ENCODE results near the gene KIF26A.

The KIF26A gene

DNA sequence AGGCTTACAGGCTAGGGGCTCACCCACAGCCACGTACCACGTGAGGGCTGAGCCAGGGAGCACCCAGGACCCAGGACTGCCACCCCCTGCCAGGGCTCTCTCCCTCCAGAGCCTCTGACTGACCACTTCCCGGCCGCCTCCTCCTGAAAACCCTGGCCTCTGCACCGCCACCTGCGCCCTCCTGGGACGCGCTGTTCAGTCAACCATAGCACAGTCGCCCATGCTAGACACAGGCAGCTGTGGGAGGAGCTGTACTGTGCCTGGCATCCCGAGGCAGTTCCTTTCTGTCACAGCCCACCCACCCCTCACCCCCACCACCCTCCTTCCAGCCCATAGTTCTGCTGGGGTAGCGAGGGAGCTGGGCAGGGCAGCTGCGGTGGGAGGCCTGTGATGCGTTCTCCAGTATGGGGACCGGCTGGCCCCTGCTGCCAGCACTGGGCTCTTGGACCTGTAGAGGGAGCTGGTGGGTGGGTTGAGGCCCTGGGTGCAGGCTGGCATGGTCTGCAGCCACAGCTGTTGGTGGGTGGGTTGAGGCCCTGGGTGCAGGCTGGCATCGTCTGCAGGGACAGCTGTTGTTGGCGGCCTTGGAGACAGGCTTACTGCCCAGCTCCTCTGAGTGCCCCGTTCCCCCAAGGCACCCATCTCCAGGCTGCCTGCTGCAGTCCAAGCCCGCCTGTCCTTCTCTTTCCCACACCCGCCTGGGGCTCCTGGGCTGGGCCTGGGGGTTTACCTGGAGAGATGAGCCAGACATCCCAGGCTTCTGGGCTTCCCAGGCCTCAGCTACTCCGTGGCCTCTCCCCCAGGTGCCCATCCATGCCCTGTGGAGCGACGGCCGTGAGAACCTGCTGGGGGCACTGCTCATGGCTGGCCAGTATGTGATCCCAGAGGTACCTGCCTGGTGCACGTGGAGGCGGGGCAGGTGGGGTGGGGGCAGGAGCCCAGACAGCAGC lies 41.4 kb upstream of the KIF26A start:
- Histone ChIP-seq H3K27ac (ENCODE audit: low read depth, low read length) (no peak overlapping the region), H3K4me3 (ENCODE audit: low read length) (no peak overlapping the region), H3K36me3 (ENCODE audit: control insufficient read depth, insufficient read depth, low read length) (no peaks in the 10 kb centered on the region), H3K4me1 (ENCODE audit: control insufficient read depth, insufficient read depth, low read length) (no peaks in the 10 kb centered on the region), H3K9ac (ENCODE audit: low read length) (no peak overlapping the region), H3K27me3 (ENCODE audit: control insufficient read depth, insufficient read depth, low read length) (peaks cover 5% of the 10 kb centered on the region)

DNA sequence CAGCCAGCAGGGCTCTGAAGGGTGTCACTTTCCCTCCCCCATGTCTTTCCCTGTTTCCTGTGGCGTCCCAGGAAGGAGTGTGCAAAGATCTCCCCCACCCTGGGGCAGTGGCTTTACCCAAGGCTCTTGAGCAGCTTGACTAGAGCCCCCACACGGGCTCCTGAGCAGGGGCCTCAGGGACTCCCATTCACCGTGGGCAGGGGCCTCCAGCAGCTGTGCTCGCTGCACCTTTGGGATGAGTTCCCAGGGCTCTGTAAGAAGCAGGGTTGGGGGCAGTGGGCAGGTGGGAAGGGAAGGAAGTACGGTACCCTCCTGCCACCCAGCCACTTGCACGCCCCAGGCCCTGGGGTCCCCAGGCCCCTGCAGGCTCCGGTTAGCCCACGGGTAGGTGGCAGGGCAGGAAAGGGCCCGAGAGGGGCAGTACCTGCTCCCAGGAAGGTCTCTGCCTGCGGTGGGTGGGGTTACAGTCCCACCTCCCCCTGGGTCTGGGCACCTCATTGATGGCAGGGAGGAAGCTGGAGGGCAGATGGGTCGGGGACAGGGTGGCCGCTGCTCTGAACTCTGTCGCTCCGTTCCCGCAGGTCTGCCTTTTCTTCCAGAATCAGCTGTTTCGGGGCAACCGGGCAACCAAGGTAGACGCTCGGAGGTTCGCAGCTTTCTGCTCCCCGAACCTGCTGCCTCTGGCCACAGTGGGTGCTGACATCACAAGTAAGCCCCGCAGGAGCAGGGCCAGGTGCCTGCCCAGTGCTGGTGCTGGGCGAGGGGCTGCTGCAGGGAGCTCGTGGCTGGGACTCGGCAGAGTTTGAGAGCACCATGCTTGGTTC lies 39.9 kb upstream of the KIF26A start:
- H3K4me1 ChIP-seq (ENCODE audit: control insufficient read depth, insufficient read depth, low read length), result no peaks in the 10 kb centered on the region
- H3K9ac ChIP-seq (ENCODE audit: low read length), result no peak overlapping the region
- peaks cover 5% of the 10 kb centered on the region for H3K27me3 ChIP-seq (ENCODE audit: control insufficient read depth, insufficient read depth, low read length)
- no peaks in the 10 kb centered on the region for H3K36me3 ChIP-seq (ENCODE audit: control insufficient read depth, insufficient read depth, low read length)
- no peak overlapping the region for H3K4me3 ChIP-seq (ENCODE audit: low read length)
- H3K27ac ChIP-seq (ENCODE audit: low read depth, low read length), result no peak overlapping the region

DNA sequence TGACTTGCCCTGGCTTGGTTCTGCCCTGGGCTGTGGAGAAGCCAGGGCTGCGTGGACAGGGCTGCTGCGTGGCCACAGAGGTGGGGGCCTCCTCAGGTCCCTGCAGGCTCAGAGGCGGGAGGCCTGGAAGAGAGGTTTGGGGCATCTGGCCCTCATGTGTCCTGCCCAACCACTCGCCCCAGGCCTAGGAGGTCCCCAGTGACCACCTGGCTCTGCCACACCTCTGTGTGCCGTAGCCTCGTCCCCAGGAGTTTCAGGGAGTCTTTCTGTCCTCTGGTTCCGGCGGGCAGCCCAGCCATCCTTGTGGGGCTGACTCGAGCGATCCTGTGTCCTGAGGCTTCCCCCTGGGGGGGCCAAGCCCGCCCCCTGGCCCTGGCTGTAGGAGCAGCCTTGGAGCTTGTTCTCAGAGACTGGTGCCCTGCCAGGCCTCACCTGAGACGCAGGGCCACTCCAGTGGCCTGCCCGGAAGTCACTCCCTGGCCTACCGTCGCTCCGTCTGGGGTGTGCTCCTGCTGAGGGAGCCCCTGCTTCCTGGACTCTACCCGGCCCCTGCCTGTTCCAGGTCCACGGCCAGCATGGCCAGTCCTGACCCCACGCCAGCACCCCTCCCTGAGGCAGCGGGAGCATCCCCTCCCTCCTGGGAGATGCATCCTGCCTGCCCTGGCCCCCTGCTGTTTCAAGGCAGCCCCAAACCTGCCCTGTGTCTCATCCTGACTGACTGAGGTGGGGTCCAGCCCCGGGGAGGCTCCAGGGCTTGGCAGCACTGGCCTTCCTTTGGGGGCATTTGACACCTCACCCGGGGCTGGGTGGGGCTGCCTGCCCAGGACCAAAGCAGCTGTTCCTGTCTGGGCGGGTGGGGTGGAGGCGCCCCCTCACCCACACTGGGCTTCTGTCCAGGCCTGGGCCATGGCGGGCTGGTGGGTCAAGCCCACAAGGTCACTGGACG lies 39.0 kb upstream of the KIF26A start:
- Histone ChIP-seq H3K4me1 (ENCODE audit: control insufficient read depth, insufficient read depth, low read length) (no peaks in the 10 kb centered on the region), H3K9ac (ENCODE audit: low read length) (no peak overlapping the region), H3K27me3 (ENCODE audit: control insufficient read depth, insufficient read depth, low read length) (peaks cover 2% of the 10 kb centered on the region), H3K27ac (ENCODE audit: low read depth, low read length) (no peak overlapping the region), H3K36me3 (ENCODE audit: control insufficient read depth, insufficient read depth, low read length) (no peaks in the 10 kb centered on the region), H3K4me3 (ENCODE audit: low read length) (no peak overlapping the region)

DNA sequence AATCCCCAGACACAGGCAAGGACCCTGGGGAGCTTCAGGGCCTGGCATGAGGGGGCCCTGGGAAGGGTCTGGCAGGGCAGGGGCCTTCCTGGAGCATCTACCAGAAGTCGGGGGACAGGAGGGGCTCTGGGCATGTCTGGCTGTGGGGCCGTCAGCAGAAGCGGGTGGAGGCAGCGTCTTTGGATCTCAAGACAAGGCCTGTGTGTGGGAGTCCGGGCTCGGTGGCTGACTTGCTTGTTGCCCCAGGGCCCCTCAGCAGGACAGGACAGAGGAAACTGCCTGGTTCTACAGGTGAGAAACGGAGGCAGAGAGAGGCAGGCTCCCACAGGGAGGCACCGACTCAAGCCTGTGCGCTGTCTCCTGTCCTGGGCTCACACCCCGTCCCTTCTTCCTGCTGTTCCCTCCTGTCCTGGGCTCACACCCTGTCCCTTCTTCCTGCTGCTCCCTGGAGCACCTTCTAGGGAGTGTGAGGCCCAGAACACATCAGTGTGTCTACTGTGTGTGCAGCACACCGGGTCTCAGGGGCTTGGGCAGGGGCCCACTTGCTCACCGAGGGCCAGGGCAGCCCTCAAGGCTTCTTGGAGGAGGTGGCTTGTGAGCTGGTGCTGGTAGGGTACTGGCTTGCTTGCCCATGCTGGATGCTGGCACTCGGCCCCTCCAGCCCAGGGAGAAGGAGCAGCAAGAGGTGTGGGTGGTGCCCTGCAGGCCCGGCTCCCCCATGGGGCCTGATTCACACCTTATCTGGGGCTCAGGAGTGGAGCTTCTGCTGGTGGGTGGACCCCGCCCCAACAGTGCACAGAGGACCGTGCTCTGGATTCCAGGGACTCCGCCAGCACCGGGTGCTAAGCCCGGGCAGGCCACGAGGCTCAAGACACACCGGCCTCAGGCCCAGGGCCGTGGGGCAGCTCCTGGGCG lies 38.0 kb upstream of the KIF26A start:
- H3K4me3 ChIP-seq (ENCODE audit: low read length), result no peak overlapping the region
- H3K36me3 ChIP-seq (ENCODE audit: control insufficient read depth, insufficient read depth, low read length), result no peaks in the 10 kb centered on the region
- no peaks in the 10 kb centered on the region for H3K27me3 ChIP-seq (ENCODE audit: control insufficient read depth, insufficient read depth, low read length)
- H3K27ac ChIP-seq (ENCODE audit: low read depth, low read length), result no peak overlapping the region
- no peaks in the 10 kb centered on the region for H3K4me1 ChIP-seq (ENCODE audit: control insufficient read depth, insufficient read depth, low read length)
- no peak overlapping the region for H3K9ac ChIP-seq (ENCODE audit: low read length)

DNA sequence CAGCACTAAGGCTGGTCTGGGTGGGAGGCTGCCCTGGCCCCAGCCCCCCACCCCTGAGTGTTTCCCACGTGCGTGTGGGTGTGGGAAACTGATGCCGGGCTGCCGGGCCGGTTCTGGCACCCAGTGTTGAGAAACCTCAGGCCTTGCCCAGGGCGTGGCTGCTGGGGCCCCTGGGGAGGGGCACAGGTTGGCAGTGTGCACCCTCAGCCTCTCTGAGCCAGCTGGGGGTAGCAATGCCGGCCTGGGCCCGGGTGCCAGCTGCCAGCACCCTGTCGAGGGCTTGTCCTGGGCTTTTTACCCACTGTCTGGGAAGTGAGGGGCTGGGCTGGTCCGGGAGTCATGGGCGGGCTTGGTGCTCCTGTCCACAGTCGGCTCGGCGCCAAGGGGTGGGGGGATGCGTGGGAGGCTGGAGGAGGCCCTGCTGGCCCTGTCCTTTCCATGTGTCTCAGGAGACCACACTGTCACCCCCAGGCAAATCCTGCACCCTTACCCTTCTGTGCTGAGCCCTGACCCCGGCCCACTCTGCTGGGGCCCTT lies 37.2 kb upstream of the KIF26A start:
- no peak overlapping the region for H3K4me3 ChIP-seq (ENCODE audit: low read length)
- H3K9ac ChIP-seq (ENCODE audit: low read length), result no peak overlapping the region
- H3K27me3 ChIP-seq (ENCODE audit: control insufficient read depth, insufficient read depth, low read length), result no peaks in the 10 kb centered on the region
- H3K27ac ChIP-seq (ENCODE audit: low read depth, low read length), result no peak overlapping the region
- no peaks in the 10 kb centered on the region for H3K36me3 ChIP-seq (ENCODE audit: control insufficient read depth, insufficient read depth, low read length)
- no peaks in the 10 kb centered on the region for H3K4me1 ChIP-seq (ENCODE audit: control insufficient read depth, insufficient read depth, low read length)

DNA sequence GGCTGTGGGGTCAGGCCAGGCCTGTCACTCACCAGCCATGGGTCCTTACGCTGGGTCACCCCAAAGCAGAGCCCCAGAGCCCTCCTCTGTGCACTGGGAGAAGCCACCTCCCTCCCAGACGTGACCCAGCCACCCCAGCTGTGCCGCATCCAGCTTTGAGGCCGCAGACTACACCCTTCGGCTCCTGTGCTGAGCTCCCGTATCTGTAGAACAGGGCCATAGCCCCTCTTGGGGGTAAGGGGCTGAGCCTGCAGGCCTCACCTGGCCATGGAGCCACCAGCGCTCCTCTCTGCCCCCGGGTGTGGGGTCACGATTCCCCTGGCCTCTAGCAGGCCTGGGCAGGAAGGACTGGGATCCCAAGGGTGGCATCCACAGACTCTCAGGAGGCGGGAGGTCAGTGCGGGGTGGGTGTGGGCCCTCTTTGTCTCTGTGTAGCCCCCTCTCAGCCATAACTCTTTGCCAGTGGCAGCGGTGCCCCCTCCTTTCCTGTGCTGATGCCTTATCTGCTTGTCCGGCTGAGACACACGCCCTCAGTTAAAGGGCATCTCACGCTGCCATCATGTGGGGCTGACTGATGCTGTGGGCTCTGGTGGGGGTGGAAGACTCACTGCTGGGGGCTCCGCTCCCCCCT lies 36.6 kb upstream of the KIF26A start:
- H3K27me3 ChIP-seq (ENCODE audit: control insufficient read depth, insufficient read depth, low read length), result no peaks in the 10 kb centered on the region
- no peak overlapping the region for H3K9ac ChIP-seq (ENCODE audit: low read length)
- no peaks in the 10 kb centered on the region for H3K36me3 ChIP-seq (ENCODE audit: control insufficient read depth, insufficient read depth, low read length)
- no peaks in the 10 kb centered on the region for H3K4me1 ChIP-seq (ENCODE audit: control insufficient read depth, insufficient read depth, low read length)
- H3K4me3 ChIP-seq (ENCODE audit: low read length), result no peak overlapping the region
- no peak overlapping the region for H3K27ac ChIP-seq (ENCODE audit: low read depth, low read length)

DNA sequence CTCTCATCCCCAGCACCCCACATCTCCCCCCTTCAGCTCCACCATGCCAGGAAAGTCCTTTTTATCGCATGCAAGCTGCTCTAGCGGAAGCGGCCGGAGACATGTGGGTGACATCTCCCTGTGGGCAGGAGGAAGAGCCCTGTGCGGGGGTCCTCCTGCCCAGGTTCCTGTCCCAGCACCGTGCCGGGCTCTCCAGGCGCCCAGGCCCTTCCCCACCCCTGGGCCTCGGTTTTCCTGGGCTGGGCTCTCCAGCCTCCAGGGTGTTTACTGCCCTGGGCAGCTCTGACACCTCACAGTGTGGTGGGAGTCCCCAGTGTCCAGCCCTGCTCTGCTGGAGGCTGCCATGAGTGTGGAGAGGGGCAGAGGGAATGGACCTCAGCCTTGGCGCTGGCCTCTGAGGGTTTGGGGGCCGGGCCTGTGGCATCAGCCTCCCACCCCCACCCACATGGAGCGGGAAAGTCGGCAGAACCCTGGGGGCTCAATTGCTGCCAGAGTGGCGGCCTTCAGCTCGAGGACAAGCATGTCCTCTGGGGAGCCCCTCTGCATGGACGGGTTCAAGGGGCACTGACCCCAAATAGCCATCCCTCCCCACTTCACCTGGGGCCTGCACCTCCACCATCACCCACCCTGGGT lies 36.0 kb upstream of the KIF26A start:
- Histone ChIP-seq H3K36me3 (ENCODE audit: control insufficient read depth, insufficient read depth, low read length) (no peaks in the 10 kb centered on the region), H3K27me3 (ENCODE audit: control insufficient read depth, insufficient read depth, low read length) (no peaks in the 10 kb centered on the region), H3K4me3 (ENCODE audit: low read length) (no peak overlapping the region), H3K27ac (ENCODE audit: low read depth, low read length) (no peak overlapping the region), H3K4me1 (ENCODE audit: control insufficient read depth, insufficient read depth, low read length) (no peaks in the 10 kb centered on the region), H3K9ac (ENCODE audit: low read length) (no peak overlapping the region)

DNA sequence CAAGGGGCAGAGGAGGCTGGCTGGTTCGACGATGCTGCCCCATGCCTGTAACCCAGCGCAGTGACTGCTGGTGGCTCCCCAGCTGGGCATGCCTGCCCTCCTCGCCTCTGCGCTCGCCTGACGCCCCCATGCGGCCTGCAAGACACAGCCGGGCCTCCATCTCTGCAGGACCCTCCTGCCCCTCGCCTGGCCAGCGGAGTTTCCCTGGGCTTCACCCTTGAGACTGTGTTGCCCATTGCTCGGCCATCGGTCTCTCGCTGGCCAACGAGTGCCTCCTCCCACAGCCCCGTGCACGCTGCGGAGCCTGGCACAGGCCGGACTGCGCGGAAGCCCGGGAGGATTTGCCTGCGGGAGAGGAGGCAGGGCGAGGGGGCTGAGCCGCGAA lies 35.3 kb upstream of the KIF26A start:
- Histone ChIP-seq H3K9ac (ENCODE audit: low read length) (no peak overlapping the region), H3K27me3 (ENCODE audit: control insufficient read depth, insufficient read depth, low read length) (no peaks in the 10 kb centered on the region), H3K4me1 (ENCODE audit: control insufficient read depth, insufficient read depth, low read length) (no peaks in the 10 kb centered on the region), H3K36me3 (ENCODE audit: control insufficient read depth, insufficient read depth, low read length) (no peaks in the 10 kb centered on the region), H3K27ac (ENCODE audit: low read depth, low read length) (no peak overlapping the region), H3K4me3 (ENCODE audit: low read length) (no peak overlapping the region)

DNA sequence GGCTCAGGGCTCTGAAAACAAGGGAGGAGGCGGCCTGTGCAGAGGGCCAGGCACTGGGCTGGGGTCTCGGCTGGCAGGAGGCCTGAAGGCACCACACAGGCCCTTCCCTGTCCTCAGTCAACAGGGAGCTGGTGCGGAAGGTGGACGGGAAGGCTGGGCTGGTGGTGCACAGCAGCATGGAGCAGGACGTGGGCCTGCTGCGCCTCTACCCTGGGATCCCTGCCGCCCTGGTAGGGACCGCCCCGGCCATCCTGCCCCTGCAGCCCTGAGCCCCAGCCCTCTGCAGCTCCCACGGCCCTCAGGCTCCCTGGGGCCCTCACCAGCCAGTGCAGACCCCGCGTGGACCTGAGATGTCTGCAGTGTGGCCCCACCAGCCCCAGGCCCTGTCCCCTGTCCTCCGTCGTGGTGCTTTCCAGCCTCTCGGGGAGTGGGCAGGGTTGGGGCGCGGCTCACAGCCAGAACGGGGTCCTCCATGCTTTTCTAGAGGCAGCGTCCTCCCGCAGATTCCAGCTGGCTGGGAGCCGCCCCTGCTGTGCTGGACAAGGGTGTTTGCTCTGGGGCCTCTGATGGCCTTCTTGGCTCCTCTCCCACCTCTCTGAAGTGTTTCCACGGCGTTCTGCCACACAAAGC lies 34.8 kb upstream of the KIF26A start:
- Histone ChIP-seq H3K27ac (ENCODE audit: low read depth, low read length) (no peak overlapping the region), H3K27me3 (ENCODE audit: control insufficient read depth, insufficient read depth, low read length) (no peaks in the 10 kb centered on the region), H3K4me1 (ENCODE audit: control insufficient read depth, insufficient read depth, low read length) (no peaks in the 10 kb centered on the region), H3K9ac (ENCODE audit: low read length) (no peak overlapping the region), H3K36me3 (ENCODE audit: control insufficient read depth, insufficient read depth, low read length) (no peaks in the 10 kb centered on the region), H3K4me3 (ENCODE audit: low read length) (no peak overlapping the region)

DNA sequence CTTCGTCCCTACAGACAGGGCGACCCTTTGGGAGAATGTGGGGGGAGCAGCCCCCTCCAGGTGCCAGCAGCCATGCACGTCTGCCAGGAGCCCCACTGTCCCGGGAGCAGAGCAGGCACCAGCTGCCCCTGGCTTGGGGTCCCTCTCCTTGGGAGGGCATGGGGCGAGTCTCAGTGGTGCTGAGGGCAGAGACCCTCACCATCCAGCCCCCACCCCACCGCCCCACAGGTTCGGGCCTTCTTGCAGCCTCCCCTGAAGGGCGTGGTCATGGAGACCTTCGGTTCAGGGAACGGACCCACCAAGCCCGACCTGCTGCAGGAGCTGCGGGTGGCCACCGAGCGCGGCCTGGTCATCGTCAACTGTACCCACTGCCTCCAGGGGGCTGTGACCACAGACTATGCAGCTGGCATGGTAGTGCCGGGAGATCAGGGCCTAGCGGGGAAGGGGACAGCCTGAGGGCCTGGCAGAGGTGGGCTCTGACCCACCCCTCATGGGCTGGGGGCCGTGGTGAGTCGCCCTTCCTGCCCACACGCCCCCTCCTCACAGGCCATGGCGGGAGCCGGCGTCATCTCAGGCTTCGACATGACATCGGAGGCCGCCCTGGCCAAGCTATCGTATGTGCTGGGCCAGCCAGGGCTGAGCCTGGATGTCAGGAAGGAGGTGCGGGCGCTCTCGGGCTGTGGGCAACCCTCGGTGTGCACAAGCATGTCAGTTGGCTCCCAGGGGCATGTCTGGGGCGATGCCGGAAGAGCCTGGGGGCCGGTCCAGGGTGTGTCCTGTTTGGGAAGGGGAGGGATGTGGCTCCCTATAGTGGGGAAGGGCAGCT lies 34.1 kb upstream of the KIF26A start:
- H3K4me1 ChIP-seq (ENCODE audit: control insufficient read depth, insufficient read depth, low read length), result no peaks in the 10 kb centered on the region
- H3K27me3 ChIP-seq (ENCODE audit: control insufficient read depth, insufficient read depth, low read length), result no peaks in the 10 kb centered on the region
- no peaks in the 10 kb centered on the region for H3K36me3 ChIP-seq (ENCODE audit: control insufficient read depth, insufficient read depth, low read length)

More for the DNA sequence above, 34.1 kb upstream of the KIF26A start:
- H3K9ac ChIP-seq (ENCODE audit: low read length), result no peak overlapping the region
- H3K4me3 ChIP-seq (ENCODE audit: low read length), result no peak overlapping the region
- H3K27ac ChIP-seq (ENCODE audit: low read depth, low read length), result no peak overlapping the region
